GM12864 (cell line): ENCODE measurements around the gene PRKD1.

Source experiments
- DNase-seq: peaks from one replicate; pipeline ENCODE4 v3.0.0-alpha.2; 2011; ENCODE audit warnings: low read depth
- H3K4me3 ChIP-seq: 2 replicates; pipeline ENCODE4 v1.5.1; 2011; ENCODE audit warnings: mild to moderate bottlenecking, low read depth, low read length, control low read depth
- TF ChIP-seq, protein P1 (sequence below): IDR thresholded peaks from 2 replicates; pipeline ENCODE4 v1.5.1; 2011; ENCODE audit warnings: low read depth, mild to moderate bottlenecking, moderate library complexity, low read length, control low read depth, inconsistent platforms; ENCODE audit errors: missing control alignments

The PRKD1 gene

DNA sequence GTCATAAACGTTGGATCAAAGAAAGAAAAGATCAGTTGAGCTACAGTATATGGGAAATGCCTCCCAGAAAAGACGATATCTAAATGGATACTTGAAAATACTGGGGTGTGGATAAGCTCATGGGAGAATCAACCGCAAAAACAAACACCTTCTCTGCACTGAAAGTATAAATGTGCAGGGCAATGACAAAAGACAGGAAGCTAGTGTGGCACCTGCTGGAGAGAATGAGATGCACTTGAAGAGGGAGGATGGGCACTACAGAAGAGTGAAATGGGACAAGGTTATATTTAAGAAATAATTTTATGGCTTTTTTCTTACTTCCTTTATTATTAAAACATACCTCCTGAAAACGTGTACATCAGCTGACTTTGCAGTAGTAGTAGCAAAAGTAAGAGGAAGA, 153.7 kb downstream of the PRKD1 start:
- TF ChIP-seq, protein P1, sequence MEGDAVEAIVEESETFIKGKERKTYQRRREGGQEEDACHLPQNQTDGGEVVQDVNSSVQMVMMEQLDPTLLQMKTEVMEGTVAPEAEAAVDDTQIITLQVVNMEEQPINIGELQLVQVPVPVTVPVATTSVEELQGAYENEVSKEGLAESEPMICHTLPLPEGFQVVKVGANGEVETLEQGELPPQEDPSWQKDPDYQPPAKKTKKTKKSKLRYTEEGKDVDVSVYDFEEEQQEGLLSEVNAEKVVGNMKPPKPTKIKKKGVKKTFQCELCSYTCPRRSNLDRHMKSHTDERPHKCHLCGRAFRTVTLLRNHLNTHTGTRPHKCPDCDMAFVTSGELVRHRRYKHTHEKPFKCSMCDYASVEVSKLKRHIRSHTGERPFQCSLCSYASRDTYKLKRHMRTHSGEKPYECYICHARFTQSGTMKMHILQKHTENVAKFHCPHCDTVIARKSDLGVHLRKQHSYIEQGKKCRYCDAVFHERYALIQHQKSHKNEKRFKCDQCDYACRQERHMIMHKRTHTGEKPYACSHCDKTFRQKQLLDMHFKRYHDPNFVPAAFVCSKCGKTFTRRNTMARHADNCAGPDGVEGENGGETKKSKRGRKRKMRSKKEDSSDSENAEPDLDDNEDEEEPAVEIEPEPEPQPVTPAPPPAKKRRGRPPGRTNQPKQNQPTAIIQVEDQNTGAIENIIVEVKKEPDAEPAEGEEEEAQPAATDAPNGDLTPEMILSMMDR = no peak
- no peak for DNase-seq
- no peak overlapping the region for H3K4me3 ChIP-seq

DNA sequence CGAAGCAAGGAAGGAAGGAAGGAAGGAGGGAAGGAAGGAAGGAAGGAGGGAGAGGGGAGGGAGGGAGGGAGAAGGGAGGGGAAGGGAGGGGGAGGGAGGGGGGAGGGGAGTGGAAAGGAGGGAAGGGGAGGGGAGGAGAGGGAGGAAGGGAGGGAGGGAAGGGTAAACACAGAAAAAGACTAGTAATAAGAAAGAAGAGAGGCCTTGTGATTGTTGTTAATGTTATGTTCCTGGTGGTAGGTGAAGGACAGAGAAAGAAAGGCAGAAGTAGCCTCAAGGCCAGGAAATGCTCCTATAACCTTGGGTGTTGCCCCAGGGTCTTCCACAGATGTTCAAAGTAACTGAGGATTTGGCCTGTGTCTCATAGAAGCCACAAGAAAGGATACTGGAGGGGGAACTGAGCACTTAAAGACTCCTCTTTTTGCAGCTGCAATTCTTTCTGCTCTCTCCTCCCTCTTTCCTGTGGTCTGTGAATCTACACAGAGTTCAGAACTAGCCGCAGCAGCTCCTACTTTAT, 164.2 kb downstream of the PRKD1 start:
- no peak overlapping the region for H3K4me3 ChIP-seq
- no peak for DNase-seq
- TF ChIP-seq, protein P1 = no peak

DNA sequence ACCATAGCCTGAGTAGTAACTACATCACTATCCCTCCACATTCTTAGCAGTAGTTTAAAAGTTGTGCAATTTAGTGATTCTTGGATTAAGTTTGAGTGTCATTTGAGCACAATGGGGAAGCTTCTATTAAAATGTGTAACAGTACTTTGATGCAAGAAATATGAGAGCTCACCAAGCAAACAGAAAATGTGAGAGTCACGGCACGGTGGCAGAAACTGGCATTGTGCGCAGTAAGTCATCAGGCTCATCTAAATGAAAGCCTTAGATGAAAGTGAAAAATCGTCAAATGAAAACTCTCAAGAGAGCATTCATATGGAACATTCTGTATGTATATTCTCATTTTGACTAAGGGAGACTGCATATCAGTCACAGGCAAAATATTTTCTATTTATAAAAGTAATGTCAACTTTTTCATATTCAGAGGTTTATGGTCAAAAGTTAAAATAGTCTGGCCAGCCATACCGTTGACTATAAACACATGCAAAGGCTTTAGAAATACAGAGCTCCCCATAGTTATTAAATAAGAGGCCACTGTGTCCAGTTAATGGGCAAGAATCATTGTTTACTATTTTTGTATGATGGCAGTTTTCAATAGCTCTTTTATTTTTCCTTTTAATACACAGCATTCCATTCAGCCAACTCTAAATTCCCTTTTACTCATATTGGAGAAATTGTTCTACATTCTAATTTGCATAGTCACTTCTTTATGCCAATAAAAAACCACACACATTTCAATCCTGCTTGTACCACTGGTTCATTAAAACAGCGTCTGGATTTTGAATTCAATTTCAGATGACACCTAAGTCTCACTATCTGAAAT, 167.9 kb downstream of the PRKD1 start:
- TF ChIP-seq, protein P1 = no peak
- DNase-seq = no peak
- no peak overlapping the region for H3K4me3 ChIP-seq

- H3K4me3 ChIP-seq = no peak overlapping the region
- TF ChIP-seq, protein P1 = no peak
- no peak for DNase-seq
Observed at GRCh38 chr14:29757711-29758233, 169.9 kb downstream of the PRKD1 start.

DNA sequence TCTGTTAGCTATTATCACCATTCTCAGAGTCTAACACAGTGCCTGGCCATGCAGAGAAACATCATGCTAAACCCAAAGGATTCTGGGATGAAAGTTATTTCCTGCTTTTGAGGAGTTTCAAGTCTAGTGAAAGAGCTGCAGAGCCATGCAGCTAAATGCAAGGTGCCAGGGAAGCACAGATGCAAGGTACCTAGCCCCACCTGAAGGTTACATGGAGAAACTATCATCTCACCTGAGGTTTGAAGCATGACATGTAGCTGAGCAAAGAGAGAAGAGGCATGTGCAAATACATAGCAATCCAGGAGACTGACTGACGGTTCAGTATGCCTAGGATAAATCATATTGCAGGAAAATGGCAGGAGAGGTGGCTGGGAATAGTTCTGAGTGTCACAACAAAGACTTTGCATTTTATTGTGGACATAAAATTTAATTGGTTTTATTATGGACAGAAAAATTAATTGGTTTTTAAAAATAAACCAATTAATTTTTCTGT, 170.4 kb downstream of the PRKD1 start:
- no peak for DNase-seq
- H3K4me3 ChIP-seq = no peak overlapping the region
- TF ChIP-seq, protein P1 = no peak

GRCh38 chr14:29756019-29756385, 171.6 kb downstream of the PRKD1 start:
- no peak for DNase-seq
- TF ChIP-seq, protein P1 = no peak
- no peak overlapping the region for H3K4me3 ChIP-seq
